Panc1 (cell line): Measurements from ENCODE around the gene ORC4. TPM values are rescaled to one million over a fixed set of nuclear protein-coding genes. Genes with fewer than 3 reads are reported as not detected.
"Not testable (repeated sequence)": the region's sequence is repeated elsewhere in the genome, so short reads cannot be mapped to it uniquely, and the experiment has no call there.

Experiments
- ATAC-seq: fragments of 200-7000 bp; cut with Tn5 transposase; 2 replicates; pipeline ENCODE4 v1.9.1; 2020; ENCODE audit warnings: mild to moderate bottlenecking, moderate library complexity
- BruUV-seq: library from RNA; stranded (reverse); fragments of 400-500 nt; replicated peaks from 2 replicates; lab custom pipeline; 2021; lab: Mats Ljungman, UMichigan
- CTCF ChIA-PET: fragments of 300-600 bp; sonication (Branson Sonifier 250); formaldehyde crosslinking; loops from one replicate; lab custom pipeline; 2022; ENCODE audit warnings: antibody characterized with exemption; lab: Charles Lee
- POLR2A ChIA-PET: fragments of 300-600 bp; sonication (Branson Sonifier 250); formaldehyde crosslinking; loops from one replicate; lab custom pipeline; 2022; ENCODE audit warnings: antibody characterized with exemption; lab: Charles Lee
- DNase-seq: peaks from one replicate; pipeline ENCODE4 v3.0.0-alpha.2; 2010; ENCODE audit warnings: low read depth, low spot score
- H3K27ac ChIP-seq: 2 replicates; pipeline ENCODE4 v1.5.1; 2011; ENCODE audit warnings: mild to moderate bottlenecking, low read length, inconsistent platforms
- H3K27me3 ChIP-seq: fragments of 200-500 bp; sonication (Bioruptor generic); 2 replicates; pipeline ENCODE4 v1.6.0; 2014; ENCODE audit warnings: low read length, inconsistent platforms; ENCODE audit not compliant: control insufficient read depth, insufficient read depth
- H3K36me3 ChIP-seq: fragments of 200-500 bp; sonication (Bioruptor generic); 2 replicates; pipeline ENCODE4 v1.5.1; 2014; ENCODE audit warnings: inconsistent platforms, mild to moderate bottlenecking, low read length, moderate library complexity; ENCODE audit not compliant: control insufficient read depth, insufficient read depth
- H3K4me1 ChIP-seq: 2 replicates; pipeline ENCODE4 v1.5.1; 2011; ENCODE audit warnings: inconsistent platforms, mild to moderate bottlenecking, low read length, moderate library complexity; ENCODE audit not compliant: control insufficient read depth, insufficient read depth
- H3K4me3 ChIP-seq, 2 experiments: 2 replicates each; pipeline ENCODE4 v1.5.1; 2011 to 2012; ENCODE audit warnings: low read depth in 2 of 2, low read length in 2 of 2, mild to moderate bottlenecking in 2 of 2, inconsistent platforms in 1 of 2, moderate library complexity in 1 of 2
- H3K9me3 ChIP-seq: fragments of 200-500 bp; sonication (Bioruptor generic); 2 replicates; pipeline ENCODE4 v1.5.1; 2014; ENCODE audit warnings: low read depth, mild to moderate bottlenecking, inconsistent platforms, low read length, moderate library complexity; ENCODE audit not compliant: control insufficient read depth, insufficient read depth
- CTCF ChIP-seq: fragments of 450-650 bp; IDR thresholded peaks from 2 replicates; pipeline ENCODE4 v1.5.1; 2017; ENCODE audit warnings: mild to moderate bottlenecking
- POLR2AphosphoS5 ChIP-seq: IDR thresholded peaks from 2 replicates; pipeline ENCODE4 v1.6.1; 2012; ENCODE audit warnings: mild to moderate bottlenecking, low read depth, low read length, moderate library complexity
- REST ChIP-seq, 2 experiments: IDR thresholded peaks; 2 replicates each; pipeline ENCODE4 v1.6.1; 2011 to 2012; ENCODE audit warnings: low read depth in 2 of 2, control low read depth in 1 of 2, low read length in 1 of 2, mild to moderate bottlenecking in 1 of 2, moderate library complexity in 1 of 2; ENCODE audit not compliant: insufficient read depth in 1 of 2
- SIN3A ChIP-seq: IDR thresholded peaks from 2 replicates; pipeline ENCODE4 v1.6.1; 2012; ENCODE audit warnings: low read depth, mild to moderate bottlenecking, low read length, moderate library complexity, borderline replicate concordance; ENCODE audit not compliant: insufficient read depth
- TCF7L2 ChIP-seq: IDR thresholded peaks from 2 replicates; pipeline ENCODE4 v1.6.1; 2011; ENCODE audit warnings: mild to moderate bottlenecking, low read depth, low read length, inconsistent platforms
- in situ Hi-C: cut with HindIII; loops from 2 replicates; pipeline ENCODE4 v1.10.0; 2016; ENCODE audit warnings: low sequenced_read_pairs, low pct_unique_long_range_greater_than_20kb
- intact Hi-C: fragments of 100-400 bp; cut with micrococcal nuclease; formaldehyde crosslinking; loops from one replicate; pipeline ENCODE4 v1.10.0; 2022; ENCODE audit not compliant: unreplicated experiment
- total RNA-seq: library from RNA; stranded (reverse); gene quantifications from one replicate; pipeline ENCODE4 v1.2.1, GENCODE V29; 2021; ENCODE audit not compliant: unreplicated experiment

The ORC4 gene
- total RNA-seq, 1 experiment from 2014 or later = 43.3 TPM

- ATAC-seq (no peak), DNase-seq (no peak)
- POLR2A ChIA-PET = no interaction called here
- no TSS peak for BruUV-seq
- CTCF ChIA-PET = no interaction called here
- TF ChIP-seq TCF7L2 (no peak), CTCF (no peak), REST (IDR thresholded peaks at IDR 0.05; ENCODE audit: insufficient read depth in 1 of 2, low read depth in 2 of 2, low read length in 1 of 2) (no peak), SIN3A (no peak)
- no peaks in the 10 kb centered on the region for H3K4me1 ChIP-seq
- in situ Hi-C loops = no loop called here
- peaks cover 13% of the 10 kb centered on the region; the same call in 1 of the 2 replicates for H3K9me3 ChIP-seq
- H3K36me3 ChIP-seq = no peaks in the 10 kb centered on the region
- intact Hi-C loops = no loop called here
- H3K27me3 ChIP-seq = no peaks in the 10 kb centered on the region
- no peak overlapping the region for H3K4me3 ChIP-seq
- H3K27ac ChIP-seq = no peak overlapping the region
Observed at GRCh38 chr2:148006249-148007007, 14.1 kb downstream of the ORC4 start.

- POLR2A ChIA-PET, intact Hi-C loops, H3K9me3 ChIP-seq, H3K36me3 ChIP-seq, H3K4me1 ChIP-seq, H3K27me3 ChIP-seq, DNase-seq, H3K4me3 ChIP-seq, ATAC-seq, CTCF ChIA-PET, H3K27ac ChIP-seq, BruUV-seq, in situ Hi-C loops: not testable (repeated sequence)
Observed at GRCh38 chr2:148002420-148002819, 18.1 kb downstream of the ORC4 start.

- TF ChIP-seq POLR2AphosphoS5 = no peak
- no peak for TF ChIP-seq SIN3A
- TF ChIP-seq TCF7L2 = no peak
- TF ChIP-seq CTCF = no peak
- no peak for TF ChIP-seq REST (IDR thresholded peaks at IDR 0.05; ENCODE audit: insufficient read depth in 1 of 2, low read depth in 2 of 2, low read length in 1 of 2)
- Histone ChIP-seq H3K4me3 (no peak overlapping the region), H3K4me1 (0 out of 2 replicates have a peak, but pooled peaks cover 3% of the 10 kb centered on the region), H3K27me3 (no peaks in the 10 kb centered on the region), H3K9me3 (peaks cover 10% of the 10 kb centered on the region; the same call in 1 of the 2 replicates), H3K36me3 (no peaks in the 10 kb centered on the region), H3K27ac (no peak overlapping the region)
- BruUV-seq = no TSS peak
- in situ Hi-C loops (no loop called here), intact Hi-C loops (no loop called here)
- CTCF ChIA-PET = no interaction called here
- no peak for ATAC-seq
- DNase-seq = no peak
- POLR2A ChIA-PET = no interaction called here
Observed at GRCh38 chr2:148000095-148000494, 20.4 kb downstream of the ORC4 start.
